NCI-H226 (cell line): ENCODE data around the gene RAB23.

ENCODE experiments used
- DNase-seq: peaks from one replicate; pipeline ENCODE4 v3.0.0-alpha.2; 2015

Gene RAB23

GRCh38 chr6:57177545-57178265, 44.4 kb downstream of the RAB23 start:
- DNase-seq = no peak

- DNase-seq = no peak
These were observed 47.6 kb downstream of the RAB23 start for GRCh38 chr6:57174511-57174907.

GRCh38 chr6:57173886-57174510, 48.1 kb downstream of the RAB23 start:
- peak; percentile 68 for DNase-seq

GRCh38 chr6:57173056-57173885, 48.8 kb downstream of the RAB23 start:
- DNase-seq = no peak

- DNase-seq = peak; percentile 88
These were observed 49.7 kb downstream of the RAB23 start, which contains the start of gene BAG2 for GRCh38 chr6:57172136-57173055. Gene BAG2 (plus strand): TSS chr6:57172326. CDS start chr6:57172698, 372 bp downstream.

- no peak for DNase-seq
These were observed 57.0 kb downstream of the RAB23 start for GRCh38 chr6:57165080-57165479.

- no peak for DNase-seq
These were observed 58.2 kb downstream of the RAB23 start for GRCh38 chr6:57163956-57164355.

- DNase-seq = no peak
These were observed 59.6 kb downstream of the RAB23 start for GRCh38 chr6:57162516-57162915.

- no peak for DNase-seq
These were observed 60.1 kb downstream of the RAB23 start for GRCh38 chr6:57162028-57162427.

- no peak for DNase-seq
These were observed 63.0 kb downstream of the RAB23 start for GRCh38 chr6:57159127-57159526.

- no peak for DNase-seq
These were observed 63.4 kb downstream of the RAB23 start for GRCh38 chr6:57158658-57159057.

- DNase-seq = no peak
These were observed 73.9 kb downstream of the RAB23 start for GRCh38 chr6:57147955-57148858.

- DNase-seq = no peak
These were observed 74.7 kb downstream of the RAB23 start for GRCh38 chr6:57147401-57147800.

- DNase-seq = no peak
These were observed 78.4 kb downstream of the RAB23 start for GRCh38 chr6:57143690-57144089.

- DNase-seq = no peak
These were observed 80.0 kb downstream of the RAB23 start for GRCh38 chr6:57142178-57142525.

GRCh38 chr6:57141451-57142177, 80.5 kb downstream of the RAB23 start:
- DNase-seq = no peak

GRCh38 chr6:57138026-57138425, 84.1 kb downstream of the RAB23 start:
- no peak for DNase-seq

- DNase-seq = no peak
These were observed 84.8 kb downstream of the RAB23 start for GRCh38 chr6:57137350-57137749.
